ENCODE data around the gene CUL7. TPM values are rescaled to one million over a fixed set of nuclear protein-coding genes. Genes with fewer than 3 reads are reported as not detected.

The CUL7 gene
- total and polyA plus RNA-seq, 9 of the 15 experiments (the other 6 are each of a cell fraction or from before 2014, with no cell fraction given): 0.44 to 20.1 (median 8.6) TPM

DNA sequence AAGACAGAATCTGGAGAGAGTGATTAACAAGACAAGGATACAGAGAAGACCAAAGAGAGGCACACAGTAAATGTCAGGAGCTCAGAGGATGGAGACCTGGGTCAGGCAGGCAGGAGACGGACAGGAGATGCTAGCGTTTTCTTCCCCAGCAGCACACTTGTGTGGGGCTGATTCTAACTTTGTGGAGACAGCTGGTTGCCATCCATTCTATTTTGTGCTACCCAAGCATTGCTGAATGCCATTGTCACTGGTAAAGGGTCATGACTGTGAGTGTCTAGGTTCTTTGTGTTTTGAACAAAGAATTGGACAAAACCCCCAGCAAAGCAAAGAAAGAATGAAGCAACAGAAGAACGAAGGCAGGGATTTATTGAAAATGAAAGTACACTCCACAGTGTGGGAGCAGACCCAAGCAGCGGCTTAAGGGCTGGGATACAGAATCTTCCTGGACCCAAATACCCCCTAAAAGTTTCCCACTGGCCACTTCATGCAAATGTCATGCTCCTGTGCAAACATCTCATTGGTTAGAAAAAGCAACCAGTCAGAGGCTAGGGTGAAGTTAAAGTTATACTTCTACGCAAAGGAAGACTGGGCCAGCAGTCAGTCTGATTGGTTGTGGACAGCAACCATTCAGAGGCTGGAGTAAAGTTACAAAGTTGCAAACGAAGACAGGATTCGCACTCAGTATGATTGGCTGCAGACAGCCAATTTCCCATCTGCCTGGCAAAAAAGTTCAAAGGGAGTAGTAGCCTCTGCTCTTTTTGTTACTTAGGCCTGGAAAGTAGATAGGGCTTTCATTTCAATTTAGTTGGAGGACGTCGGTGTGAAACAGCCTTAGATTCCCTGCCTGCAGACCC, 40.0 kb upstream of the CUL7 start (continued):
- TF ChIP-seq JUN (IDR thresholded peaks at IDR 0.05; ENCODE audit: borderline replicate concordance, low read depth, low read length) (no peak), JUN (CRISPR knock-in tag; IDR thresholded peaks at IDR 0.05; ENCODE audit: borderline replicate concordance) (no peak), CC2D1A (IDR thresholded peaks at IDR 0.05) (peak; percentile 99), MBD2 (IDR thresholded peaks at IDR 0.05; ENCODE audit: borderline replicate concordance, low read depth) (0 out of 2 replicates have a peak, but pooled peaks have one; percentile 24), ASH1L (IDR thresholded peaks at IDR 0.05; ENCODE audit: borderline replicate concordance, low read depth, partially characterized antibody) (peak; percentile 48), NFYB (IDR thresholded peaks at IDR 0.05; ENCODE audit: extremely low read depth, insufficient read length) (peak; percentile 69), CCNT2 (IDR thresholded peaks at IDR 0.05; ENCODE audit: borderline replicate concordance, extremely low read depth, insufficient read length, low read depth, low read length) (no peak), SMAD4 (CRISPR knock-in tag; conservative IDR thresholded peaks at IDR 0.05) (0 out of 2 replicates have a peak, but pooled peaks have one; percentile 30), CEBPG (CRISPR knock-in tag; IDR thresholded peaks at IDR 0.05) (no peak), CEBPG (tag; conservative IDR thresholded peaks at IDR 0.05 in 1 of 2, IDR thresholded peaks at IDR 0.05 in 1 of 2) (0 out of 4 replicates have a peak, but pooled peaks of 1 of the 2 experiments have one; percentile 6), RB1 (IDR thresholded peaks at IDR 0.05; ENCODE audit: low read depth) (no peak), RBM25 (IDR thresholded peaks at IDR 0.05; ENCODE audit: low read depth, low read length, severe bottlenecking) (peak; percentile 46), ZNF384 (IDR thresholded peaks at IDR 0.05; ENCODE audit: low read depth, low read length) (peak; percentile 1; the same call in 1 of the 2 replicates), MEIS2 (IDR thresholded peaks at IDR 0.05; ENCODE audit: partially characterized antibody) (peak; percentile 60), ZKSCAN8 (CRISPR knock-in tag; IDR thresholded peaks at IDR 0.05) (no peak), MTA3 (IDR thresholded peaks at IDR 0.05; ENCODE audit: borderline replicate concordance) (0 out of 2 replicates have a peak, but pooled peaks have one; percentile 27)
- TF ChIP-seq, protein P1, sequence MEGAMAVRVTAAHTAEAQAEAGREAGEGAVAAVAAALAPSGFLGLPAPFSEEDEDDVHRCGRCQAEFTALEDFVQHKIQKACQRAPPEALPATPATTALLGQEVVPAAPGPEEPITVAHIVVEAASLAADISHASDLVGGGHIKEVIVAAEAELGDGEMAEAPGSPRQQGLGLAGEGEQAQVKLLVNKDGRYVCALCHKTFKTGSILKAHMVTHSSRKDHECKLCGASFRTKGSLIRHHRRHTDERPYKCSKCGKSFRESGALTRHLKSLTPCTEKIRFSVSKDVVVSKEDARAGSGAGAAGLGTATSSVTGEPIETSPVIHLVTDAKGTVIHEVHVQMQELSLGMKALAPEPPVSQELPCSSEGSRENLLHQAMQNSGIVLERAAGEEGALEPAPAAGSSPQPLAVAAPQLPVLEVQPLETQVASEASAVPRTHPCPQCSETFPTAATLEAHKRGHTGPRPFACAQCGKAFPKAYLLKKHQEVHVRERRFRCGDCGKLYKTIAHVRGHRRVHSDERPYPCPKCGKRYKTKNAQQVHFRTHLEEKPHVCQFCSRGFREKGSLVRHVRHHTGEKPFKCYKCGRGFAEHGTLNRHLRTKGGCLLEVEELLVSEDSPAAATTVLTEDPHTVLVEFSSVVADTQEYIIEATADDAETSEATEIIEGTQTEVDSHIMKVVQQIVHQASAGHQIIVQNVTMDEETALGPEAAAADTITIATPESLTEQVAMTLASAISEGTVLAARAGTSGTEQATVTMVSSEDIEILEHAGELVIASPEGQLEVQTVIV (CRISPR knock-in tag; IDR thresholded peaks at IDR 0.05; ENCODE audit: borderline replicate concordance): 0 out of 2 replicates have a peak, but pooled peaks have one; percentile 16
